GM23338 (cell line): ENCODE measurements around the gene KCNIP1. TPM values are rescaled to one million over a fixed set of nuclear protein-coding genes. Genes with fewer than 3 reads are reported as not detected.
A peak's percentile ranks its signal among the peaks of the same experiment; 100 is the strongest.

ENCODE experiments used
- ATAC-seq: fragments of 200-7000 bp; cut with Tn5 transposase; 3 replicates; pipeline ENCODE4 v1.9.1; 2020
- DNase-seq: peaks from one replicate; pipeline ENCODE4 v3.0.0-alpha.2; 2015; ENCODE audit warnings: low spot score
- H2AFZ ChIP-seq: fragments of 200-600 bp; sonication (generic); 2 replicates; pipeline ENCODE4 v1.8.0; 2016; ENCODE audit warnings: antibody characterized with exemption, mild to moderate bottlenecking, moderate library complexity
- H3F3A ChIP-seq: fragments of 200-600 bp; sonication (generic); replicated peaks from 2 replicates; pipeline ENCODE4 v1.8.0; 2017; ENCODE audit warnings: antibody characterized with exemption, mixed run types, low read depth
- H3K27ac ChIP-seq: fragments of 200-600 bp; sonication (generic); 2 replicates; pipeline ENCODE4 v1.6.1; 2016; ENCODE audit warnings: low read depth
- H3K27me3 ChIP-seq: fragments of 200-600 bp; sonication (generic); 2 replicates; pipeline ENCODE4 v1.8.0; 2016; ENCODE audit warnings: mild to moderate bottlenecking, mixed run types, moderate library complexity; ENCODE audit not compliant: insufficient read depth
- H3K36me3 ChIP-seq: fragments of 200-600 bp; sonication (generic); 2 replicates; pipeline ENCODE4 v1.8.0; 2016; ENCODE audit warnings: mild to moderate bottlenecking; ENCODE audit not compliant: insufficient read depth
- H3K4me1 ChIP-seq: fragments of 200-600 bp; sonication (generic); 2 replicates; pipeline ENCODE4 v1.8.0; 2016; ENCODE audit warnings: mild to moderate bottlenecking, moderate library complexity; ENCODE audit not compliant: insufficient read depth
- H3K4me2 ChIP-seq: fragments of 200-600 bp; sonication (generic); 2 replicates; pipeline ENCODE4 v1.7.1; 2017; ENCODE audit warnings: mixed run types
- H3K4me3 ChIP-seq: fragments of 200-600 bp; sonication (generic); 2 replicates; pipeline ENCODE4 v1.6.1; 2016; ENCODE audit warnings: mixed run types
- H3K79me2 ChIP-seq: fragments of 200-600 bp; sonication (generic); replicated peaks from 2 replicates; pipeline ENCODE4 v1.8.0; 2017; ENCODE audit warnings: mild to moderate bottlenecking; ENCODE audit not compliant: insufficient read depth
- H3K9me2 ChIP-seq: fragments of 200-600 bp; sonication (generic); 2 replicates; pipeline ENCODE4 v1.8.0; 2017; ENCODE audit not compliant: insufficient read depth
- H4K20me1 ChIP-seq: fragments of 200-600 bp; sonication (generic); replicated peaks from 2 replicates; pipeline ENCODE4 v1.8.0; 2017; ENCODE audit warnings: mild to moderate bottlenecking; ENCODE audit not compliant: insufficient read depth
- H3K27ac Mint-ChIP-seq: 2 replicates; pipeline ENCODE4 v1.8.0; 2020; ENCODE audit warnings: inconsistent platforms, mild to moderate bottlenecking, moderate library complexity, mixed read lengths
- H3K27me3 Mint-ChIP-seq: 3 replicates; pipeline ENCODE4 v1.8.0; 2022; ENCODE audit warnings: low read depth, mild to moderate bottlenecking, moderate library complexity, mixed read lengths, inconsistent platforms; ENCODE audit not compliant: insufficient read depth, poor library complexity
- H3K36me3 Mint-ChIP-seq: 3 replicates; pipeline ENCODE4 v1.8.0; 2021; ENCODE audit warnings: low read depth, mild to moderate bottlenecking, inconsistent platforms, moderate library complexity, mixed read lengths
- H3K4me1 Mint-ChIP-seq: 3 replicates; pipeline ENCODE4 v1.8.0; 2020; ENCODE audit warnings: mild to moderate bottlenecking, inconsistent platforms, mixed read lengths
- H3K4me3 Mint-ChIP-seq: 3 replicates; pipeline ENCODE4 v1.8.0; 2021; ENCODE audit warnings: moderate library complexity, mild to moderate bottlenecking, inconsistent platforms, mixed read lengths
- H3K9me3 Mint-ChIP-seq: 3 replicates; pipeline ENCODE4 v1.8.0; 2020; ENCODE audit warnings: moderate library complexity, mild to moderate bottlenecking, inconsistent platforms, mixed read lengths
- CREB1 ChIP-seq: fragments of 250-450 bp; sonication (Bioruptor Pico); IDR thresholded peaks from 2 replicates; pipeline ENCODE4 v1.5.0; 2020; ENCODE audit warnings: low read depth, mild to moderate bottlenecking, moderate library complexity
- CTCF ChIP-seq, 2 experiments: fragments of 200-600 bp in 1 of 2; sonication (generic) in 1 of 2; conservative IDR thresholded peaks; 2 replicates each; pipeline versions ENCODE4 v1.5.1 to v1.6.1; 2016 to 2017; ENCODE audit warnings: antibody characterized with exemption in 2 of 2, low read depth in 2 of 2, mild to moderate bottlenecking in 2 of 2, moderate library complexity in 1 of 2
- ETS1 ChIP-seq: IDR thresholded peaks from 2 replicates; pipeline ENCODE4 v1.6.1; 2016; ENCODE audit warnings: antibody characterized with exemption
- EZH2phosphoT487 ChIP-seq: fragments of 200-600 bp; sonication (generic); IDR thresholded peaks from one replicate; pipeline ENCODE4 v1.8.1; 2018; ENCODE audit warnings: antibody characterized with exemption; ENCODE audit not compliant: unreplicated experiment
- ZNF331 ChIP-seq: fragments of 250-450 bp; sonication (Bioruptor Pico); IDR thresholded peaks from 2 replicates; pipeline ENCODE4 v1.5.0; 2020; ENCODE audit warnings: low read depth, mild to moderate bottlenecking, moderate library complexity
- ZNF462 ChIP-seq: fragments of 250-450 bp; sonication (Bioruptor Pico); IDR thresholded peaks from 2 replicates; pipeline ENCODE4 v1.5.0; 2020; ENCODE audit warnings: mild to moderate bottlenecking, moderate library complexity
- polyA plus RNA-seq: library from polyadenylated mRNA; unstranded; fragments of >200 nt; fragmentation: Nextera tagmentation; extraction: Ambion mirVana; gene quantifications from 2 replicates; pipeline ENCODE4 v1.2.1, GENCODE V29; 2016
- total RNA-seq: library from RNA; depleted of rRNA; stranded (reverse); fragments of >200 nt; shearing (Covaris generic); gene quantifications from 2 replicates; pipeline ENCODE4 v1.2.3, GENCODE V29; 2014

The KCNIP1 gene
- total and polyA plus RNA-seq, 2 experiments from 2014 or later = 0.31 to 0.87 TPM

GRCh38 chr5:170614720-170615119 is 110.9 kb downstream of the KCNIP1 start:
- Mint-ChIP-seq H3K36me3 (no peaks in the 10 kb centered on the region), H3K4me3 (no peak overlapping the region), H3K27me3 (peaks cover 9% of the 10 kb centered on the region), H3K4me1 (peaks cover 57% of the 10 kb centered on the region), H3K9me3 (no peaks in the 10 kb centered on the region), H3K27ac (peak overlapping the region; percentile 61; the same call in 1 of the 2 replicates)
- ATAC-seq = no peak
- Histone ChIP-seq H3K79me2 (no peaks in the 10 kb centered on the region), H3K4me1 (peaks cover 49% of the 10 kb centered on the region), H3F3A (peaks cover 5% of the 10 kb centered on the region; the same call in 1 of the 2 replicates), H3K36me3 (no peaks in the 10 kb centered on the region), H4K20me1 (no peaks in the 10 kb centered on the region), H3K27me3 (no peaks in the 10 kb centered on the region), H2AFZ (0 out of 2 replicates have a peak overlapping the region, but pooled peaks have one; percentile 23), H3K4me2 (0 out of 2 replicates have a peak overlapping the region, but pooled peaks have one; percentile 45), H3K27ac (no peak overlapping the region), H3K9me2 (no peaks in the 10 kb centered on the region), H3K4me3 (no peak overlapping the region)
- DNase-seq = no peak
- no peak for TF ChIP-seq EZH2phosphoT487
- TF ChIP-seq ZNF331 (CRISPR knock-in tag) = no peak
- no peak for TF ChIP-seq ETS1
- no peak for TF ChIP-seq ZNF462 (CRISPR knock-in tag)
- TF ChIP-seq CTCF (conservative IDR thresholded peaks at IDR 0.05; ENCODE audit: low read depth in 2 of 2) = no peak
- TF ChIP-seq CREB1 (CRISPR knock-in tag) = no peak
